Activated naive CD4-positive, alpha-beta T cell (primary cell): ENCODE measurements around the gene SCN4B.
A peak's percentile ranks its signal among the peaks of the same experiment; 100 is the strongest.
"Not testable (repeated sequence)": the region's sequence is repeated elsewhere in the genome, so short reads cannot be mapped to it uniquely, and the experiment has no call there.

ENCODE experiments used
- DNase-seq, 4 experiments: peaks; one replicate each; lab custom pipeline; 2025; lab: John Stamatoyannopoulos, UW

Gene SCN4B

GRCh38 chr11:118152552-118153471 is at the start of gene SCN4B:
Gene SCN4B (minus strand): TSS chr11:118152823. CDS start chr11:118152673, 150 bp downstream.
- no peak for DNase-seq

- no peak for DNase-seq
Observed at GRCh38 chr11:118201966-118202365, 49.3 kb upstream of the SCN4B start.

- no peak for DNase-seq
Observed at GRCh38 chr11:118200901-118201680, 48.5 kb upstream of the SCN4B start.

- no peak for DNase-seq
Observed at GRCh38 chr11:118200497-118200896, 47.9 kb upstream of the SCN4B start.

- no peak for DNase-seq
Observed at GRCh38 chr11:118199135-118199534, 46.5 kb upstream of the SCN4B start.

GRCh38 chr11:118198370-118198769 is 45.7 kb upstream of the SCN4B start:
- peak; percentile 49 to 76 (median 64) for DNase-seq

- no peak for DNase-seq
Observed at GRCh38 chr11:118194835-118195627, 42.4 kb upstream of the SCN4B start.

- no peak for DNase-seq
Observed at GRCh38 chr11:118193910-118194566, 41.4 kb upstream of the SCN4B start.

GRCh38 chr11:118192817-118193216 is 40.2 kb upstream of the SCN4B start:
- not testable (repeated sequence) for DNase-seq

GRCh38 chr11:118190942-118191506 is 38.4 kb upstream of the SCN4B start:
- DNase-seq, result not testable (repeated sequence)

GRCh38 chr11:118186346-118187107 is 33.9 kb upstream of the SCN4B start:
- no peak for DNase-seq

- DNase-seq, result no peak
Observed at GRCh38 chr11:118184784-118185579, 32.4 kb upstream of the SCN4B start.

GRCh38 chr11:118183691-118184090 is 31.1 kb upstream of the SCN4B start:
- DNase-seq, result not testable (repeated sequence)

GRCh38 chr11:118180300-118180703 is 27.7 kb upstream of the SCN4B start:
- no peak for DNase-seq

GRCh38 chr11:118176778-118177134 is 24.1 kb upstream of the SCN4B start:
- DNase-seq, result no peak

- DNase-seq, result no peak
Observed at GRCh38 chr11:118175993-118176777, 23.6 kb upstream of the SCN4B start, which contains the start of gene SCN2B. Gene SCN2B (minus strand): TSS chr11:118176639. CDS start chr11:118176431, 208 bp downstream.

- DNase-seq, result no peak
Observed at GRCh38 chr11:118175031-118175992, 22.7 kb upstream of the SCN4B start.
